ENCODE measurements around the gene SMIM44. TPM values are rescaled to one million over a fixed set of nuclear protein-coding genes. Genes with fewer than 3 reads are reported as not detected.
"Not testable (repeated sequence)": the region's sequence is repeated elsewhere in the genome, so short reads cannot be mapped to it uniquely, and the experiment has no call there.

The SMIM44 gene
- not detected for polyA plus RNA-seq (2012; ENCODE audit: insufficient read depth, insufficient read length)

DNA sequence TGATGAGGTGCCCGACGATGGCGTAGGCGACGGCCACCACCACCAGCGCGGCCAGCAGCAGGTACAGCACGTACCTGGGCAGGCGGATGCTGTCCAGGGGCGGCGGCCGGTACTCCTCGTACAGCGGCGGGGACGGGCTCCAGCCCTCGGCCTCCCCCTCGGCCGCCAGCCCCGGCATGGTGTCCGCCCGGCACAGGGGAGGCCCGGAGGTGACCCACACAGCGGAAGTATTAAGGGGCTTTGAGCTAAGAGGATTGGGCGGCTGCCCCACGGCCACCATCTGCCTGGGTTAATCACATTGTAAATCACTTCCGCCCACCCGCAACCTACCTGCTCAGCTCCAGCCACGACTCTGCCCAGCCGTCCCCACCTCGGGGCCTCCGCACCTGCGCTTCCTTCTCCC, at the start of gene SMIM44:
Gene SMIM44 (minus strand): TSS at position 216 of the 403 bp plus-strand sequence. CDS start 38 bp downstream, at position 178.
- DNase-seq (ENCODE audit: low read depth, low spot score), result no peak
- H3K4me3 ChIP-seq (ENCODE audit: low read length), result no peak within 1 kb of the TSS

DNA sequence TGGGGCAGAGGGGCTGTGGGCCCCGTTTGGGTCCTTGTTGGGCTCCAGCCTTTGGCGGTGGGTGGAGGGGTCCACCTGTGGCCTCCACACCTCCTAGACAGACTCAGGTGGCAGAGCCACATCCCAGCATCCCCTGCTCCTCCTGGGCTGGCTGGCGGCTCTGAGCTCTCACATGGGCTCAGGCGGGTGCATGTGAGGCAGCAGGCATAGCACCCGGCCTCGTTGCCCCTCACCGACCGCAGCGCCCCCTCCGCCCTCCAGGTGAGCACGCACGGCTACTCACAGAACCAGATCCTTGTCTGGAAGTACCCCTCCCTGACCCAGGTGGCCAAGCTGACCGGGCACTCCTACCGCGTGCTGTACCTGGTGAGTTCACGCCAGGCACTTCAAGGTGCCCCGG, 49.8 kb upstream of the SMIM44 start:
- no peak overlapping the region for H3K4me3 ChIP-seq (ENCODE audit: low read length)
- DNase-seq (ENCODE audit: low read depth, low spot score), result no peak

DNA sequence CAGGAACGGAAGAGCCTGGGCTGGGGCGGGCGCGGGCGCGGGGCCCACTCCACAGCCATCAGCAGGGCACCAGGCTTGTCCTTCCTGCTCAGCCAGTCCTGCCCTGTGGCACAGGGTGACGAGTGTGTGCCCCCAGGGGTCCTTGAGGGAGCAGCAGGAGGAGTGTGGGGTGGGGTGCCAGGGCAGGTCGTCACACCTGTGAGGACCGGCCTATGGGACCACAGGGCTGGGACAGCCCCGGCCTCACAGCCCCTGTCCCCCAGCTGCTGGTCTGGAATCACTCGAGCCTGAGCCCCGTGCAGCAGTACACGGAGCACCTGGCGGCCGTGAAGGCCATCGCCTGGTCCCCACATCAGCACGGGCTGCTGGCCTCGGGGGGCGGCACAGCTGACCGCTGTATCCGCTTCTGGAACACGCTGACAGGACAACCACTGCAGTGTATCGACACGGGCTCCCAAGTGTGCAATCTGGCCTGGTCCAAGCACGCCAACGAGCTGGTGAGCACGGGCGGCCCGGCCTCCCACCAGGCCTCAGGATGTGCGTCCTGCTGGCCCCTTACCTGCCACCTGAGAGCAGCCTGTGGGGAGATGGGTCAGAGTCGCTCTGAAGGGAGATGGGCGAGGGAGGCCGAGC, 49.0 kb upstream of the SMIM44 start:
- no peak for DNase-seq (ENCODE audit: low read depth, low spot score)

DNA sequence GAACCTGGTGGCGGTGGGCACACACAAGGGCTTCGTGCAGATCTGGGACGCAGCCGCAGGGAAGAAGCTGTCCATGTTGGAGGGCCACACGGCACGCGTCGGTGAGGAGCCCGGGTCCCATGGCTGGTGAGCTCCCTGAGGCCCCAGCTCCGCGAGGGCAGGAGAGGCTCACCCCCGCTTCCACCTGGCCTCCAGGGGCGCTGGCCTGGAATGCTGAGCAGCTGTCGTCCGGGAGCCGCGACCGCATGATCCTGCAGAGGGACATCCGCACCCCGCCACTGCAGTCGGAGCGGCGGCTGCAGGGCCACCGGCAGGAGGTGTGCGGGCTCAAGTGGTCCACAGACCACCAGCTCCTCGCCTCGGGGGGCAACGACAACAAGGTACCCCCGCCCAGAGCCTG, 48.5 kb upstream of the SMIM44 start:
- DNase-seq (ENCODE audit: low read depth, low spot score), result no peak
- no peak overlapping the region for H3K4me3 ChIP-seq (ENCODE audit: low read length)

More for the DNA sequence above, 49.0 kb upstream of the SMIM44 start:
- H3K4me3 ChIP-seq (ENCODE audit: low read length), result no peak overlapping the region

DNA sequence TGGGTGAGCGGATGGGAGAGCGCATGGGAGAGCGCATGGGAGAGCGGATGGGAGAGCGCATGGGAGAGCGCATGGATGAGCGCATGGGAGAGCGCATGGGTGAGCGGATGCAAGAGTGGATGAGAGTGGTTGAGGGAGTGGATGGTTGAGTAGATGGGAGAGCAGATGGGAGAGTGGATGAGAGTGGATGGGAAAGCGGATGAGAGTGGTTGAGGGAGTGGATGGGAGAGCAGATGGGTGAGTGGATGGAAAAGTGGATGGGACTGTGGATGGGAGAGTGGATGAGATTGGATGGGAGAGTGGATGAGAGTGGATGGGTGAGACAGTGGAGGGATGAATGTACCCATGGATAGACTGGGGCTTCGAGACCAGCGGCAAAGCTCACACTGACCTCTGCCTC, 47.1 kb upstream of the SMIM44 start:
- no peak for DNase-seq (ENCODE audit: low read depth, low spot score)
- no peak overlapping the region for H3K4me3 ChIP-seq (ENCODE audit: low read length)

DNA sequence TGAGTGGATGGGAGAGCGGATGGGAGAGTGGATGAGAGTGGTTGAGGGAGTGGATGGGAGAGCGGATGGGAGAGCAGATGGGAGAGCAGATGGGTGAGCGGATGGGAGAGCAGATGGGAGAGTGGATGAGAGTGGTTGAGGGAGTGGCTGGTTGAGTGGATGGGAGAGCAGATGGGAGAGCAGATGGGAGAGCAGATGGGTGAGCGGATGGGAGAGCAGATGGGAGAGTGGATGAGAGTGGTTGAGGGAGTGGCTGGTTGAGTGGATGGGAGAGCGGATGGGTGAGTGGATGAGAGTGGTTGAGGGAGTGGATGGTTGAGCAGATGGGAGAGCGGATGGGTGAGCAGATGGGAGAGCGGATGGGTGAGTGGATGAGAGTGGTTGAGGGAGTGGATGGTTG, 46.1 kb upstream of the SMIM44 start:
- not testable (repeated sequence) for DNase-seq (ENCODE audit: low read depth, low spot score); H3K4me3 ChIP-seq (ENCODE audit: low read length)

DNA sequence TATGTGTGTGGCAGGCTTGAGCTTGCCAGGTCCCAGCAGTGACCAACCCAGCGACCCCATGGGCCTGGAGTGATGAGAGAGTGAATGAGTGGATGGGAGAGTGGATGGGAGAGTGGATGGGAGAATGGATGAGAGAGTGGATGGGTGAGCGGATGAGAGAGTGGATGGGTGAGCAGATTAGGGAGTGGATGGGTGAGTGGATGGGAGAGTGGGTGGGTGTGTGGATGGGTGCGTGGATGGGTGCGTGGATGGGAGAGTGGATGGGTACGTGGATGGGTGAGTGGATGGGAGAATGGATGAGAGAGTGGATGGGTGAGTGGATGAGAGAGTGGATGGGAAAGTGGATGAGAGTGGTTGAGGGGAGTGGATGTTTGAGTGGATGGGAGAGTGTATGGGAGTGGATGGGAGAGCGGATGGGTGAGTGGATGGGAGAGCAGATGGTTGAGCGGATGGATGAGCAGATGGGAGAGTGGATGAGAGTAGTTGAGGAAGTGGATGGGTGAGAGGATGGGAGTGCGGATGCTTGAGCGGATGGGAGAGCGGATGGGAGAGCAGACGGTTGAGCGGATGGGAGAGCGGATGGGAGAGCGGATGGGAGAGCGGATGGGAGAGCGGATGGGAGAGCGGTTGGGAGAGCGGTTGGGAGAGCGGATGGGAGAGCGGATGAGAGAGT, 45.4 kb upstream of the SMIM44 start:
- H3K4me3 ChIP-seq (ENCODE audit: low read length), result no peak overlapping the region
- no peak for DNase-seq (ENCODE audit: low read depth, low spot score)

DNA sequence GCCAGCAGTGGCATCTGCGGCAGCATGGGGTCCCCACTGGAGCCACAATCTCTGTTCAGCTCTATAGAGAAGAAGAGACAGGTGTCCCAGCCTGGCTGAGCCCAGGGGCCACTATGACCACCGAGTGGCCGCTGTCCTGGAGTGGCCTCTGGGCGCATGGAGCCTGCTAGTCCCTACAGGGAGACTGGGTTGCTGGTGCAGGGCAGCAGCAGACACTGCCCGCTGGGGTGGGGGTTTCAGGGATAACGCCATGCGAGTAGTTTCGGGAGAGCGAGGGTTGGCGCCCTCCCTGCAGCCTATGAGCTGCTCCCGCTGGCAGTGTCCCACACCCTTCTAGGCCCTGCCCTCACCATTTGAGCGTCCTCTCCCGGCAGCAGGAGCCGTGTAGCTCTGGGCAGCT, 44.8 kb upstream of the SMIM44 start:
- DNase-seq (ENCODE audit: low read depth, low spot score), result no peak
- no peak overlapping the region for H3K4me3 ChIP-seq (ENCODE audit: low read length)

DNA sequence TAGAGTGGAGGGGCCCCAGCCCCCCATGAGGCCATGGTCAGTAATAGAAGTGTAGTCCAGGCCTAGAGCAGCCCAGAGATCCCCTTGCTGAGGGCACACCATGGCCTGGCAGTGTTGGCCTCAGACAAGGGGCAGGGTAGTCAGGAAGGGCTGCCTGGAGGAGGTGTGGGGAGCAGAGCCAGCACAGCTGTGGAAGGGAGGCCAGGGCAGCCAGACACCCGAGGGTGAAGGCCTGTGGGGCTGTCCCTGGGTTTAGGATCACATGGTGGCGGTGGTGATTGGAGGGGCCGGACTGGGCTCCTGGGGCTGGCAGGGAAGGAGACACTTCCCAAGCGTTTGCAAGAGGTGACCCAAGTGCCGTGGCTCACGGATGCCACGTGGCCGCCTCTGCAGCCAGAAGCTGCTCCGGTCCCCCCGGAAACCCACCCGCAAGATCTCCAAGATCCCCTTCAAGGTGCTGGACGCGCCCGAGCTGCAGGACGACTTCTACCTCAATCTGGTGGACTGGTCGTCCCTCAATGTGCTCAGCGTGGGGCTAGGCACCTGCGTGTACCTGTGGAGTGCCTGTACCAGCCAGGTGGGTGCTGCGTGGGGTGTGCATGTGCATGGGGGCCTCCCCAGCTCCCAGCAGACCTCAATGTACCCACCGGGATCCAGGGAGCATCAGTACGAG, 44.1 kb upstream of the SMIM44 start:
- no peak overlapping the region for H3K4me3 ChIP-seq (ENCODE audit: low read length)
- no peak for DNase-seq (ENCODE audit: low read depth, low spot score)

DNA sequence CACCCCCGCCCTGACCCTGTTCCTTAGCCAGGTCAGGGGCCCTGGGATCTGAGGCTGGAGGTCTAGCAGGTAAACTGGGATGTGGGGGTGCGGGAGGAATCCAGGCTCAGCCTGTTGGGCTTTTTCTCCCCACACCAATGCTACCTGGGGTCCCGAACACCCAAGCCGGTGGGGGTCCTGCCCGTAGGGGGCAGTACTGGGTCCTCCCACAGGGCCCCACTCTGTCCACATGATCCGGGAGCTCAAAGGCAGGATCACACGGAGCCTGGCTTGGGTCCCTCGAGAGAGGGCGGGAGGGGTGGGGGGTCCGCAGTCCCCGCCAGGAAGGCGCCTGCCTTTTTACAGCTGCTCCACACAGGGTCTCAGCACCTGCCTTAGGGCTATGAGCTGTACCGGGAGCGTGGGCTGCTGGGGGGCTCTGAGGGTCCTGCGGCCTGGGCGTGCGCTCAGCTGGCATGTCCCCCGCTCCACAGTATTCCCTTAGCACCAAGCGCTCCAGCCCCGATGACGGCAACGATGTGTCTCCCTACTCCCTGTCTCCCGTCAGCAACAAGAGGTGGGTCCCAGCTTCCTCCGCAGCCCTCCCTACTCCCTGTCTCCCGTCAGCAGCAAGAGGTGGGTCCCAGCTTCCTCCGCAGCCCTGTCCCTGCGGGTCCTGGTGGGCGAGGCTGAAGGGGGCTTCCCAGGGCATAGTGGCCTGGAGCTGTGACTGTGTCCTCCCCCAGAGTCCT, 43.4 kb upstream of the SMIM44 start:
- DNase-seq (ENCODE audit: low read depth, low spot score), result no peak
- no peak overlapping the region for H3K4me3 ChIP-seq (ENCODE audit: low read length)

DNA sequence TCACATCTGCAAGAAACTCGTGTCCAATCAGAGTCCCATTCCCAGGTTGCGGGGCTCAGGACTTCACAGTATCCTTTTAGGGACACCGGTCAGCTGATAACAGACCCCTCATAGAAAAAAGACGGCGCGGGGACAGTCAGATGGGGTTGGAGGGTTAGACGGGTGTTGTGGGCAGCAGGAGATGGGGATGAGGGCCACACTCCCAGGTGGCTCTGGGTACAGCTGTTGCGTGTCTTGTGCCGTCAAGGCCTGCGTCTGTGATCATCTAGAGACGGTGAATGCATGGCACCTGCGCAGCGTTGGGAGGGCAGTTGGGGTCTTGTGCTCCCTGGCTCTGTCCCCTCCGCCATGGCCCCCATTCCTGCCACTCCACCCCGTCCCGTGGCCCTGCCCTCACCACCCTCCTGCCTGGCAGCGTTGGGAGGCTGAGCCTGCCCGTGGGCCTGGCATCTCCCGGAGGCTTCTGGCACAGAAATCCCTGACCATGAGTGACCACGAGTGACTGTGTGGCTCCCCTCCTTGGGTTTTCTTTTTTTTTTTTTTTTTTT, 41.7 kb upstream of the SMIM44 start:
- DNase-seq (ENCODE audit: low read depth, low spot score), result no peak
- no peak overlapping the region for H3K4me3 ChIP-seq (ENCODE audit: low read length)

DNA sequence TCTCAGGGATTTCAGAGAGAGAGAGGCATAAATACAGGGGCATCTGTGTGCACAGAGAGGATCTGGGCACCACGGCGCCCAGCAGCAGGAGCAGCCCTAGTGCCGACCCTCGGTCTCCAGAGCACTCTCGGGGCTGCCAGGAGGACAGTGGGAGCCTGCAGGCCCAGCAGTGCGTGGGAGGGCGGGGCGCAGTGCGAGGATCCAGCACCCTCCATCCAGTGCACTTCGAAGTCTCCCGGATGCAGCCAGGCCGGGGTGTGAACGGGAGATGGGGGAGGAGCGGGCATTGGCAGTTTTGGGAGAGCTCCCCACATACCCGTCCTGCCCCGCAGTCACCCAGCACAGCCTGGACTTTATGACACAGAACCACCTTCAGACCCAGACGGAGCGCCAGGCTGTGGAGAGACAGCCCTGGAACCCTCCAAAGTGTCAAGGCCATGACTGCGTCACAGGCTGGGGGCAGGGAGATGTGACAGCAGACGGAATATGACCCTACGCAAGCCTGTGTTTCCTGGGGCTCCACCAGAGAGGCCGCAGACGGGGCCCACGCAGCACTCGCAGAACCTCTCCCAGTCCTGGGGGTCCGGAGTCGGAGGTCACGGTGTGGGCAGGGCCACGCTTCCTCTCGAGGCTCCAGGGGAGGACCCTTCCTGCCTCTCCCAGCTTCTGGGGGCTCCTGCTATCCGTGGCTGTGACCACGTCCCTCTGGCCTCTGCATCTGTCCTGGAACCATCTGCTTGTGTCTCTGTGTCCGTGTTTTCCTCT, 41.0 kb upstream of the SMIM44 start:
- DNase-seq (ENCODE audit: low read depth, low spot score), result no peak

DNA sequence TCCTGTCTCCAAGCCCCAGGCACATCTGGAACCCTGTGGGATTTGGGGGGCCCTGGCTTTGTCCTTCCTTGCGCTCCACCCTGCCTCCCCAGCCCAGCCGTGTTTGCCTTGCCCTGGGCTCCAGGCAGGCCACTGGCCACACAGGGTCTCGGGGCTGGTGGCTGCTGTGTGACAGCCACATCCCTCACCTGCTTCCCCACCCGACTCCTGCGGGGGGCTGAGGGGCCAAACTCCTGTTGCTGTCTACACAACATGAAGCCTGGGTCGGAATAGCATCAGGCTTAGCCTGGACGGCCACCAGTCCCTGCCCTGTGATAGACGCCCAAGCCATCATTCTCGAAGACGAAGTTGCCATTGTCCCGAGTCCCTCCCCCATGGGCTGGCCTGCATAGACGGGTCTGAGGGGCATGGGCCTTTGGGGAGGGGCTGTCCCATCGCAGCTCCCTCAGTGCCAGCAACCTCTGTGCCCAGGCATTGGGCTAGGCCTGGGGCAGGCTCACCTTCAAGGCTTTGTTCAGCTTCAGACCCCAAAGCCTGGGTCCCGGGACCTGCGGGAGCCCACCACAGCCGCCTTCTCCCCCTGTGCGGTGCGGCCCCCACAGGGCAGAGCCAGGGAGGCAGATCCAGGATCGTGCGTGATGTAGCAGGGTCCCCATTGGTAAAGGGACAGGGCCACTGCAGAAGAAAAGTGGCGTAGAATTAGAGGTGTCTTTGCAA, 40.3 kb upstream of the SMIM44 start:
- H3K4me3 ChIP-seq (ENCODE audit: low read length), result no peak overlapping the region
- no peak for DNase-seq (ENCODE audit: low read depth, low spot score)

More for the DNA sequence above, 41.0 kb upstream of the SMIM44 start:
- no peak overlapping the region for H3K4me3 ChIP-seq (ENCODE audit: low read length)

DNA sequence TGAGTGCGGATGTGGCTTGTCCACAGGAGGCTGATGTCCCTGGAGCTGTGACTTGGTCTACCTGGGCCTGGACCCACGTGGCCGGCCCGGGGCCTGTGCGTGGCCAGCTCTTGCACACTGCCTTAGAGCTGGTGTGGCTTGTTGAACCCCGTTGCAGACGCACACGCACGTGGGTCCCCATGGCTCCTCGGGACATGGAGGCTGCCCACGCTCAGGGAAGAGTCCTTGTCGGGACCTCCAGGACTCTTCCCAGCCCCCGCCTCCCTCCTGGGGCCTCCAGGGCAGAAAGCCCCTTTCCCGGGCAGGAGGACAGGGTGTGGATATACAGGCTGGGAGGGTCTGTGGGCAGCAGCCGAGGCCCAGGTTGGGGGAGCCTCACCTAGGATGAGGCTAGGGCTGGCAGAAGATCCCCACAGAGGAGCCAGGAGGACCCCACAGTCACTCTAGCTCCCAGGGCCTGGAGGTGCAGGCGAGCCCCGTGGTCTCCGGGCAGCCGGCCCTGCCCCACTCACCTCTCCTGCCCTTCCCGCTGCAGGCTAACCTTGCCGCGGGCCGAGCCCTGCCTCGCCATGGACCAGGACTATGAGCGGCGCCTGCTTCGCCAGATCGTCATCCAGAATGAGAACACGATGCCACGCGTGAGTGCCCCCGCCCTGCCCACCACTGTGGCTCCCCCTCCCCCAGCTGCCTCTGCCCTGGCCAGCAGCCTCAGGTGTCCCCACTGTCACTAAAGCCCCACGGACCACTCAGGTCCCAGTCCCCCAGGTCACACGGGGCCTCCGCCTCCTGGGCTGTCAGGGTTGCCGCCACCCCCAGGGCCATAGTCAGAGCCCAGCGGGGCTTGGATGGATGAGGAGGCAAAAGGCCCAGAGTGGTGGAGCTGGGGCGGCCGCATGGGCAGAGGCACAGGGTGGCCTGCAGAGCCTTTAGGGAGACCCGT, 39.5 kb upstream of the SMIM44 start:
- no peak for DNase-seq (ENCODE audit: low read depth, low spot score)
- H3K4me3 ChIP-seq (ENCODE audit: low read length), result no peak overlapping the region

DNA sequence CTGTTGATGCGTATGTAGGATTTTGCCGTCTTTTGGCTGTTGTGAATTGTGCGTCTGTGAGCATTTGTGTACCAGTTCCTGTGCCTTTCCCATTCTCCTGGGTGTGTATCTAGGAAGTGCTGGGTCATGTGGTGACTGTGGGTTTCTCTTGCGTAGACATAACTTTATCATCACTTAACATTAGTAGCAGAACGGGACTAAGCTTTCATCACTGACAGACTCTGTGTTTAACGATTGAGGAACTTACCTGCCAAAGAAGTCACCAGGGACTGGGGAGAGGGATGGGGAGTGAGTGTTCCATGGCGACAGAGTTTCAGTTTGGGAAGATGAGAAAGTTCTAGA, 37.8 kb upstream of the SMIM44 start:
- H3K4me3 ChIP-seq (ENCODE audit: low read length), result no peak overlapping the region
- no peak for DNase-seq (ENCODE audit: low read depth, low spot score)

DNA sequence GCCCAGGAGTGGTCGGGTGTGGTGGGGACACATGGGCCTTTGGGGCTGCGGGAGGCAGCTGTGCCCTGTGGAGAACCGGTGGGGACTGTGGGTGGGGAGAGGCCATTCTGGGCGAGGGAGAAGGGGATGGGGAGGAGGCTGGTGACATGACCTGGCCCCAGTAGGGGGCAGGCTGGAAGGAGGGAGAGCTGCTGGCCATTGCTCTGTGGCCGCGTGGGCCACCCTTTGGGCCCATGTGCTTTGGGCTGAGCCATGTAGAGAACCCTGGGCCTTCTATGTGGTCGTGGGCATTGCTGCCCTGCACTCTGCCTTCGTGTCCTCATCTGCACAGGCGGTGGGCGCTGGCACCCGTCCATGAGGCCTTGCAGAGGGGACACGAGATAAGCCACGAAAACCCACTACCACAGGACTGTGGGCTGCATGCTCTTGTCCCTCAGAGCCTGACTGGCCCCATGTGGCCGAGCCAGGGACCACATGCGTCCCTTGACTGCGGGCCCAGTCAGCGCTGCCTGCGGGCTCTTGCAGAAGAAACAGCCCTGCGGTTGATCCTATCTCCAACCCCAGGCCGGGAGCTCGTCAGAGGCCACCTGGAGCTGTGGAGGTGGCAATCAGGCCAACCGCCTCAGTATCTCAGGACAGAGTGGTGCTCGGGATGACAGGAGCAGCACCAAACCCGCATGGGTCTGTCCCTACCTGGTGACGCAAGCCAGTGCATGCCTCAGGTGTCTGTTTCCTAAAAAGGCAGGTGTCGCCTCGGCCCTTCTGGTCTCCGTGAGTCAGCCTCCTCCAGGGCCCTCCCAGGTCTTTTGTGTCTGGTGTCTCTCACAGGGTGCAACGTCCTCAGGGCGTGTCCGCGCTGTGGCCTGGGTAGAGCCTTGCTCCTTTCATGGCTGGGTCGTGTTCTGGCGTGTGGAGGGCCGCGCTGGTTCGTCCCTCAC, 37.2 kb upstream of the SMIM44 start:
- DNase-seq (ENCODE audit: low read depth, low spot score), result no peak
- no peak overlapping the region for H3K4me3 ChIP-seq (ENCODE audit: low read length)

Measured in Jurkat, Clone E6-1 (cell line).